LNCaP clone FGC (cell line): ENCODE results near the gene POLD3.

Experiments
- DNase-seq: peaks from one replicate; pipeline ENCODE4 v3.0.0-alpha.2; 2011; ENCODE audit warnings: low read depth
- H3K4me3 ChIP-seq: 2 replicates; pipeline ENCODE4 v1.5.1; 2011; ENCODE audit warnings: mild to moderate bottlenecking, low read depth, low read length, control low read depth
- TF ChIP-seq, protein P1 (sequence below): IDR thresholded peaks from 2 replicates; pipeline ENCODE4 v1.5.1; 2012; ENCODE audit warnings: mild to moderate bottlenecking; ENCODE audit not compliant: control insufficient read depth, insufficient read depth; ENCODE audit errors: extremely low read depth

The POLD3 gene

DNA sequence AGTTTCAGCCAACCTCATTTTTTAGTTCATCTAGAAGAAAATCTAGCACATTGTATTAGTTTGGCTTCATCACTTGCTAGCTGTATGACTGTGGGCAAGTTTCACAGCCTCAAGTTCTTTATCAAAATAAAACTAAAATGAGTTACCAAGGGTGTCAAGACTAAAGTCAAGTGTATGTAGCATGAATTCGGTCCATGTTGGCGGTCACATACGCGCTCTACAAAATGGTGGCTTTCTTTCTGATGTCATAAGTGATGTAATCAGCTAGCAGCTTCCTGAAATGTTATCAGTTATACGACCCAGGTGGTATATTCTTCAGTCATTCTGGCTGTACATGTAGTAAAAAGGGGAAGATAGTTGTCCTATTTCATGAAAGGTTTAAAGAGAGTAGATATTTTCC is 50.5 kb downstream of the POLD3 start:
- DNase-seq, result no peak
- H3K4me3 ChIP-seq, result no peak overlapping the region
- TF ChIP-seq, protein P1, sequence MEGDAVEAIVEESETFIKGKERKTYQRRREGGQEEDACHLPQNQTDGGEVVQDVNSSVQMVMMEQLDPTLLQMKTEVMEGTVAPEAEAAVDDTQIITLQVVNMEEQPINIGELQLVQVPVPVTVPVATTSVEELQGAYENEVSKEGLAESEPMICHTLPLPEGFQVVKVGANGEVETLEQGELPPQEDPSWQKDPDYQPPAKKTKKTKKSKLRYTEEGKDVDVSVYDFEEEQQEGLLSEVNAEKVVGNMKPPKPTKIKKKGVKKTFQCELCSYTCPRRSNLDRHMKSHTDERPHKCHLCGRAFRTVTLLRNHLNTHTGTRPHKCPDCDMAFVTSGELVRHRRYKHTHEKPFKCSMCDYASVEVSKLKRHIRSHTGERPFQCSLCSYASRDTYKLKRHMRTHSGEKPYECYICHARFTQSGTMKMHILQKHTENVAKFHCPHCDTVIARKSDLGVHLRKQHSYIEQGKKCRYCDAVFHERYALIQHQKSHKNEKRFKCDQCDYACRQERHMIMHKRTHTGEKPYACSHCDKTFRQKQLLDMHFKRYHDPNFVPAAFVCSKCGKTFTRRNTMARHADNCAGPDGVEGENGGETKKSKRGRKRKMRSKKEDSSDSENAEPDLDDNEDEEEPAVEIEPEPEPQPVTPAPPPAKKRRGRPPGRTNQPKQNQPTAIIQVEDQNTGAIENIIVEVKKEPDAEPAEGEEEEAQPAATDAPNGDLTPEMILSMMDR, result no peak

DNA sequence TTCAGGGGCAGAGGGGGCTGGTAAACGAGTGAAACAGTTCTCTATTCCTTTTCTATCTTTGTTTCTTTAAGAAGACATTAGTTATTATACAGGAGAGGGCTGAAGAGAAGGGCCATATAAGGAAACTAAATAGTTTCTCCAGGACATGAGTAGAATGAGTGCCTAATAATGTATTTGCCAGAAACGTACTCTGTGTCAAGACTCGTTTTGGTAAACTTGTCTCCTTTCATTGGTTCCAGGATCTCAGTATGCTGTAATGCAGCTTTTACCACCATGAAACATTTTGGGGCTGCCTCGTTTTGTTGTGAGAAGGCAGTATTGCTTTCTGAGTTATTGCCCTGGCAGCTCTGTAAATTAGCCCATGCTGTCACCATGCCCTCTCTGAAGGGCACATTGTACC is 51.7 kb downstream of the POLD3 start:
- H3K4me3 ChIP-seq, result no peak overlapping the region
- TF ChIP-seq, protein P1, result no peak
- no peak for DNase-seq

DNA sequence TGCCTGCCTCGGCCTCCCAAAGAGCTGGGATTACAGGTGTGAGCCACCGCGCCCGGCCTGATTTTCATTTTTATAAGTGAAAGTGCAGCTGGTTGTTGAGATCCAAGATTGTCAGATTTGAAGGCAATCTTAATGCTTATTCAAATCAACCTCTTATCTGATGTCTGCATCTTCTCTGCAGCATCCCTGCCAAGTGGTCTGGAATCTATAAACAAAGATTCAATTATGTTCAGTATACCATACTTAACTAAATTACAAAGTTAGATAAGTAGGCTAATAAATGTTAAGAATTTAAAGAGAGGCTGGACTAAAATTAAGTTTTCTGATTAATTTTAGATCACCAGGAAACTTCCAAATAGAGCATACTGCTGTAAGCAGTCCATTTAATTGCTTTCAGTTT is 53.8 kb downstream of the POLD3 start:
- TF ChIP-seq, protein P1, result no peak
- DNase-seq, result no peak
- no peak overlapping the region for H3K4me3 ChIP-seq

DNA sequence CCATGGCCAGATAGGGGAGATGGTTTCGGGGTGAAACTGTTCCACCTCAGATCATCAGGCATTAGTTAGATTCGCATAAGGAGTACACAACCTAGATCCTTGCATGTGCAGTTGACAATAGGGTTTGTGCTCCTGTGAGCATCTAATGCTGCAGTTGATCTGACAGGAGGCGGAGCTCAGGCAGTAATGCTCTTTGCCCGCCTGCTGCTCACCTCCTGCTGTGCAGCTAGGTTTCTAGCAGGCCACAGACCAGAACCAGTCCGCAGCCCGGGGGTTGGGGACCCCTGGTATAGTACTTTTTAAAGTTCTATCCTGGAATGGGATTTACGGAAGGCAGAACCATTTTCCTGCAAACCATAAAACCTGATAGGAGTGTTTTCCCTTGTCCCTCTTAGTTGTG is 54.6 kb downstream of the POLD3 start:
- no peak for DNase-seq
- TF ChIP-seq, protein P1, result no peak
- H3K4me3 ChIP-seq, result no peak overlapping the region

DNA sequence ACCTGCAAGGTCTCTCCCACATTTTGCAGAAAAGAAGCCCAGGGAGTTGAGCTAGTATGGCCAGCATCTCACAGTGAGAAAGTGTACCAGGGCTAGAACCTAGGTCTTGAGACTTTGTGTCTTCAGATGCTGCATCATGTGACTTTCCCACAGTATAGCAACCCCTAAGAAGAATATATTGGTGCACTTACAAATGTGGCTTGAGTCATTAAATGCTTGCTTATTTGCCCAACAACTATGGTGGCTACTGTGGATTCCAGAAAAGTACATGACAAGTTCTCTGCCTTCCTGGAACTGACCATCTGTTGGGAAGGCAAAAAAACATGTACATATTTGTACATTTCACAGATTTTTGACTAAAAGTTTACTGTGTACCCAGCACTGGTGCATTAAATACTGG is 55.0 kb downstream of the POLD3 start:
- H3K4me3 ChIP-seq, result no peak overlapping the region
- no peak for DNase-seq
- TF ChIP-seq, protein P1, result no peak

DNA sequence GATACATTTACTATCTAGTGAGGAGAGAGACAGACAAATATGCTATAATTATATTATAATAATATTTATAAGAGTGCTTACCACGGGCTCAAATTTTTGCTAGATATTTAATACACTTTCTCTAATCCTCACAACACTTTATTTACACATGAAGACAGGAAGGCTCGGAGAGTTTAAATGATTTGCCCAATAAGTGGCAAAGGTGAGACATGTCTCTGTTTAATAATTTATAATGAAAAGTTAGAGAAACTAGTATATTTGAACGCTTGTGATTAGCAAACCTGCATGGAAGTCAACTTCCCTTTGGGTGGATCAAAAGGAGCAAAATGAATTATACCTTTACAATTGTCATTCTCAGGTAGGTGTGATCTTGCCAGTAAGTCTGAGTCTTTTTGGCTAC is 55.4 kb downstream of the POLD3 start:
- no peak for DNase-seq
- H3K4me3 ChIP-seq, result no peak overlapping the region

DNA sequence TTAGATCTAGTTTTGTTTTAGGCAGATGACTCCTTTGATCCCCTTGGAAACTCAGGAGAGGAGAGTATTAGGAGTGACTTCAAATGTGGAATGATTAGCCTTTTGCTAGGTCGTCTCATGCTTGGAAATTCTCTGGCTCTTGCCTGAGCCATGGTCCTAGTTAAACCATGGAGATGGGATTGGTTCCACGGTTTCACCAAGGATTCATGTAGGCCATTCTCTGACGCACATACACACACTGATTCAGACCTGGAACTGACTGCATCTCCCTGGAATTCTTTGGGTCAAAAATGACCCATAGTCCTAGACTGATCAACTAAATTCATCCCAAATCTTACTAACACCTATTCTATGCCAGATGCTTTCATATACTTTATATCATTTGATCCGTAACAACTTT is 56.5 kb downstream of the POLD3 start:
- no peak for DNase-seq
- TF ChIP-seq, protein P1, result no peak
- no peak overlapping the region for H3K4me3 ChIP-seq

More for the DNA sequence above, 55.4 kb downstream of the POLD3 start:
- TF ChIP-seq, protein P1, result no peak
